Gastroesophageal sphincter (tissue), 3 donors: Measurements from ENCODE around the gene CCDC177.

Source experiments
- CTCF ChIP-seq, 4 experiments: fragments of 200-600 bp in 2 of 4; fragments of 450-650 bp in 2 of 4; sonication (generic) in 1 of 4; IDR thresholded peaks; one replicate each; pipeline ENCODE4 v1.5.1; 2017 to 2019; ENCODE audit warnings: antibody characterized with exemption in 4 of 4, mild to moderate bottlenecking in 2 of 4, moderate library complexity in 2 of 4
- POLR2A ChIP-seq, 2 donors: fragments of 450-650 bp; IDR thresholded peaks; one replicate each; pipeline ENCODE4 v1.6.1; 2017; ENCODE audit warnings: antibody characterized with exemption in 2 of 2, mild to moderate bottlenecking in 2 of 2, moderate library complexity in 1 of 2

- no peak for TF ChIP-seq CTCF (IDR thresholded peaks at IDR 0.05)
- no peak for TF ChIP-seq POLR2A (IDR thresholded peaks at IDR 0.05)
These were observed 3.1 kb downstream of the CCDC177 start for GRCh38 chr14:69571449-69572029.
